ENCODE results near the gene WNK1.

Gene WNK1

GRCh38 chr12:905261-906031 is 153.1 kb downstream of the WNK1 start:
- in situ Hi-C loops (cut with HindIII; ENCODE audit: low sequenced_read_pairs) = no loop called here
- no peak overlapping the region for H3K4me3 ChIP-seq (ENCODE audit: low read depth, low read length)
- DNase-seq (ENCODE audit: low read depth) = no peak
- no peak for TF ChIP-seq CTCF (IDR thresholded peaks at IDR 0.05; ENCODE audit: low read depth, low read length, missing control alignments)

GRCh38 chr12:906062-906585 is 153.7 kb downstream of the WNK1 start:
- in situ Hi-C loops (cut with HindIII; ENCODE audit: low sequenced_read_pairs) = no loop called here
- no peak overlapping the region for H3K4me3 ChIP-seq (ENCODE audit: low read depth, low read length)
- no peak for TF ChIP-seq CTCF (IDR thresholded peaks at IDR 0.05; ENCODE audit: low read depth, low read length, missing control alignments)
- DNase-seq (ENCODE audit: low read depth) = no peak

- H3K4me3 ChIP-seq (ENCODE audit: low read depth, low read length) = no peak overlapping the region
- in situ Hi-C loops (cut with HindIII; ENCODE audit: low sequenced_read_pairs) = no loop called here
- DNase-seq (ENCODE audit: low read depth) = no peak
- TF ChIP-seq CTCF (IDR thresholded peaks at IDR 0.05; ENCODE audit: low read depth, low read length, missing control alignments) = no peak
Measured at GRCh38 chr12:907413-908185, 155.2 kb downstream of the WNK1 start.

- no peak for TF ChIP-seq CTCF (IDR thresholded peaks at IDR 0.05; ENCODE audit: low read depth, low read length, missing control alignments)
- DNase-seq (ENCODE audit: low read depth) = no peak
- no peak overlapping the region for H3K4me3 ChIP-seq (ENCODE audit: low read depth, low read length)
- in situ Hi-C loops (cut with HindIII; ENCODE audit: low sequenced_read_pairs) = no loop called here
Measured at GRCh38 chr12:909861-910260, 157.5 kb downstream of the WNK1 start.

GRCh38 chr12:910416-910815 is 158.0 kb downstream of the WNK1 start:
- no peak for DNase-seq (ENCODE audit: low read depth)
- no peak for TF ChIP-seq CTCF (IDR thresholded peaks at IDR 0.05; ENCODE audit: low read depth, low read length, missing control alignments)
- in situ Hi-C loops (cut with HindIII; ENCODE audit: low sequenced_read_pairs) = no loop called here
- no peak overlapping the region for H3K4me3 ChIP-seq (ENCODE audit: low read depth, low read length)

GRCh38 chr12:911191-911826 is 158.9 kb downstream of the WNK1 start:
- TF ChIP-seq CTCF (IDR thresholded peaks at IDR 0.05; ENCODE audit: low read depth, low read length, missing control alignments) = no peak
- H3K4me3 ChIP-seq (ENCODE audit: low read depth, low read length) = no peak overlapping the region
- no peak for DNase-seq (ENCODE audit: low read depth)
- in situ Hi-C loops (cut with HindIII; ENCODE audit: low sequenced_read_pairs) = no loop called here

Measured in astrocyte of the cerebellum (primary cell).